Right lobe of liver (tissue), 6 donors: ENCODE measurements around the gene GRID1. TPM values are rescaled to one million over a fixed set of nuclear protein-coding genes. Genes with fewer than 3 reads are reported as not detected.
A peak's percentile ranks its signal among the peaks of the same experiment; 100 is the strongest.

Experiments
- ATAC-seq, 4 donors: fragments of 200-7000 bp; cut with Tn5 transposase; one replicate each; pipeline ENCODE4 v1.9.1; 2020; ENCODE audit warnings: mild to moderate bottlenecking in 4 of 4, moderate library complexity in 4 of 4
- DNase-seq, 3 donors: peaks; one replicate each; pipeline ENCODE4 v3.0.0-alpha.2; 2020
- H3K27ac ChIP-seq, 3 donors: fragments of 200-600 bp; one replicate each; pipeline ENCODE4 v1.8.0; 2022
- H3K27me3 ChIP-seq, 2 donors: fragments of 200-600 bp; one replicate each; pipeline ENCODE4 v1.8.0; 2022
- H3K36me3 ChIP-seq, 4 donors: fragments of 200-600 bp; sonication (generic) in 1 of 4; one replicate each; pipeline versions ENCODE4 v1.5.1 to v1.8.0; 2017 to 2022; ENCODE audit warnings: control low read depth in 1 of 4
- H3K4me1 ChIP-seq, 4 donors: fragments of 200-600 bp; sonication (generic) in 1 of 4; one replicate each; pipeline versions ENCODE4 v1.5.1 to v1.8.0; 2017 to 2022; ENCODE audit warnings: control low read depth in 1 of 4
- H3K4me3 ChIP-seq, 3 donors: fragments of 200-600 bp; one replicate each; pipeline ENCODE4 v1.8.0; 2022
- H3K9me3 ChIP-seq, 4 donors: fragments of 200-600 bp; sonication (generic) in 1 of 4; one replicate each; pipeline versions ENCODE4 v1.5.1 to v1.8.0; 2017 to 2022; ENCODE audit warnings: control low read depth in 1 of 4
- CTCF ChIP-seq, 4 donors: fragments of 200-600 bp in 3 of 4; fragments of 450-650 bp in 1 of 4; IDR thresholded peaks; one replicate each; pipeline versions ENCODE4 v1.5.1 to v1.8.0; 2016 to 2022; ENCODE audit warnings: antibody characterized with exemption in 4 of 4, mild to moderate bottlenecking in 2 of 4
- POLR2A ChIP-seq: fragments of 450-650 bp; IDR thresholded peaks from one replicate; pipeline ENCODE4 v1.6.1; 2017; ENCODE audit warnings: antibody characterized with exemption, mild to moderate bottlenecking
- WGBS: methylation state at CpG from one replicate; pipeline ENCODE4 v1.1.6; 2018; ENCODE audit warnings: low coverage, low lambda C conversion rate; ENCODE audit not compliant: insufficient coverage; ENCODE audit errors: missing lambda C conversion rate; 5-methylcytosine and 5-hydroxymethylcytosine counted together
- intact Hi-C, 2 donors: fragments of 100-400 bp; cut with DNase I; formaldehyde crosslinking; loops; one replicate each; pipeline versions ENCODE4 v1.11.2 to v1.14.1; 2022
- total RNA-seq, 6 experiments: library from RNA; depleted of rRNA in 2 of 6; stranded (reverse); fragments of >200 nt in 2 of 6; fragmentation: NEBNext Ultra II Directional in 3 of 6; extraction: Animal tissue kit (Norgen Biotek cat#: 25700) in 3 of 6; gene quantifications; one replicate each; pipeline versions ENCODE4 v1.1.0 to v1.2.4, GENCODE V29; 2016 to 2023
- donor health status: DM: no; HTN: yes; CAD: no.
- donor health status: DM: no; HTN: no; CAD: no.
- donor health status: DM: no; HTN: no; CAD: no.
- donor health status: DM: no; HTN: yes; CAD: no.
- donor health status: DM: no; HTN: yes; CAD: no.

Gene GRID1
- total RNA-seq, 6 experiments from 2014 or later, result 0.05 to 1.9 (median 0.81) TPM

- Histone ChIP-seq H3K27me3 (no peaks in the 10 kb centered on the region), H3K27ac (no peak overlapping the region), H3K4me3 (no peak overlapping the region), H3K4me1 (no peaks in the 10 kb centered on the region), H3K36me3 (no peaks in the 10 kb centered on the region), H3K9me3 (no peaks in the 10 kb centered on the region)
- TF ChIP-seq POLR2A (no peak), CTCF (IDR thresholded peaks at IDR 0.05) (no peak)
- WGBS, result 67% methylated on average over 7 of the region's 7 CpGs
- DNase-seq (no peak), ATAC-seq (no peak)
- intact Hi-C loops, result no loop called here
Measured at GRCh38 chr10:86047588-86047987, 319.0 kb downstream of the GRID1 start.

- Histone ChIP-seq H3K27me3 (no peaks in the 10 kb centered on the region), H3K27ac (no peak overlapping the region), H3K4me3 (no peak overlapping the region), H3K4me1 (no peaks in the 10 kb centered on the region), H3K36me3 (no peaks in the 10 kb centered on the region), H3K9me3 (no peaks in the 10 kb centered on the region)
- intact Hi-C loops, result no loop called here
- ATAC-seq (no peak), DNase-seq (peak in 1 of 3 donors; percentile 15)
- no peak for TF ChIP-seq CTCF (IDR thresholded peaks at IDR 0.05)
- TF ChIP-seq POLR2A, result no peak
- WGBS, result 50% methylated on average over 2 of the region's 2 CpGs
Measured at GRCh38 chr10:86046845-86047460, 319.6 kb downstream of the GRID1 start.

- intact Hi-C loops, result no loop called here
- no peak for ATAC-seq
- WGBS, result 64% methylated on average over 5 of the region's 5 CpGs
Measured at GRCh38 chr10:86045896-86046295, 320.7 kb downstream of the GRID1 start.

GRCh38 chr10:86044029-86044428 is 322.6 kb downstream of the GRID1 start:
- intact Hi-C loops, result no loop called here
- H3K27ac ChIP-seq, result no peak overlapping the region
- H3K9me3 ChIP-seq, result no peaks in the 10 kb centered on the region
- no peaks in the 10 kb centered on the region for H3K27me3 ChIP-seq
- no peaks in the 10 kb centered on the region for H3K36me3 ChIP-seq
- WGBS, result 71% methylated on average over 2 of the region's 2 CpGs
- no peak for TF ChIP-seq POLR2A
- TF ChIP-seq CTCF (IDR thresholded peaks at IDR 0.05), result no peak
- ATAC-seq, result no peak
- H3K4me3 ChIP-seq, result no peak overlapping the region
- DNase-seq, result no peak
- H3K4me1 ChIP-seq, result no peaks in the 10 kb centered on the region

More at GRCh38 chr10:86045896-86046295, 320.7 kb downstream of the GRID1 start:
- no peaks in the 10 kb centered on the region for H3K27me3 ChIP-seq
- H3K36me3 ChIP-seq, result no peaks in the 10 kb centered on the region
- no peak overlapping the region for H3K4me3 ChIP-seq
- no peaks in the 10 kb centered on the region for H3K4me1 ChIP-seq
- no peak overlapping the region for H3K27ac ChIP-seq
- TF ChIP-seq CTCF (IDR thresholded peaks at IDR 0.05) (no peak), POLR2A (no peak)
- no peak for DNase-seq
- H3K9me3 ChIP-seq, result no peaks in the 10 kb centered on the region
